ENCODE data around the gene RBM10.

The RBM10 gene

DNA sequence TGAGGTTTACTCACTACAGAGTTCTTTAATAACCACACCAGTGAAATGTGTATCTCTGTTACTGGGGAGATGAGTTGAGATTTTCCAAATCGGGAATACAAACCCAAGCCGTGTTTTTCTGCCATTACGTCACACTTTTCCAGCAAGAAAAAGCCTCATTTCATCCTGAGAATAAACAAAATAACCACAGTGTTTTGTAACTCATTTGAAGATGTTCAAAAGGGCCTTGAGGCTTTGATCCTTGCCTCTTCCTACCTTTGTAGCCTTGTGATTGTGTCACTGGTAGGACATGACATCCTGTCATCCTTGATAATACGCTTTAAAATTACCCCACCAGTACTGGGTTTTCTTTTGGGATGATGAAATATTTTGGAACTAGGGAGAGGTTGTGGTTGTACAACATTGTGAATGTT, 90.7 kb downstream of the RBM10 start:
- DNase-seq (ENCODE audit: low spot score), result no peak

Data from putamen (tissue), 1 donor.